SK-N-SH treated with all-trans-retinoic acid at 6 μM for 48 hours (cell line): ENCODE data around the gene PTPRD.

Source experiments
- ATAC-seq: fragments of 200-7000 bp; cut with Tn5 transposase; 3 replicates; pipeline ENCODE4 v1.9.1; 2020; ENCODE audit warnings: mild to moderate bottlenecking, moderate library complexity
- ARNTL ChIP-seq: fragments of 450-650 bp; formaldehyde crosslinking; IDR thresholded peaks from 2 replicates; pipeline ENCODE4 v1.5.0; 2020; ENCODE audit warnings: low read depth, mild to moderate bottlenecking, moderate library complexity, borderline replicate concordance
- BACH2 ChIP-seq: fragments of 250-450 bp; sonication (Bioruptor Pico); IDR thresholded peaks from 2 replicates; pipeline ENCODE4 v1.9.0; 2021; ENCODE audit warnings: mild to moderate bottlenecking, borderline replicate concordance
- CREB5 ChIP-seq: fragments of 250-450 bp; sonication (Bioruptor Pico); IDR thresholded peaks from 2 replicates; pipeline ENCODE4 v1.5.1; 2020; ENCODE audit warnings: low read depth, mild to moderate bottlenecking, moderate library complexity
- CSDC2 ChIP-seq: fragments of 250-450 bp; sonication (Bioruptor Pico); IDR thresholded peaks from 2 replicates; pipeline ENCODE4 v1.5.0; 2020; ENCODE audit warnings: mild to moderate bottlenecking, moderate library complexity
- CSRNP3 ChIP-seq: fragments of 250-450 bp; sonication (Bioruptor Pico); IDR thresholded peaks from 2 replicates; pipeline ENCODE4 v1.5.1; 2021; ENCODE audit warnings: mild to moderate bottlenecking, moderate library complexity
- ESRRG ChIP-seq: fragments of 250-450 bp; sonication (Bioruptor Pico); IDR thresholded peaks from 2 replicates; pipeline ENCODE4 v1.6.1; 2021; ENCODE audit warnings: mild to moderate bottlenecking
- GLIS3 ChIP-seq: fragments of 250-450 bp; sonication (Bioruptor Pico); IDR thresholded peaks from 2 replicates; pipeline ENCODE4 v1.5.0; 2020; ENCODE audit warnings: mild to moderate bottlenecking, moderate library complexity
- ISL1 ChIP-seq: fragments of 250-450 bp; sonication (Bioruptor Pico); IDR thresholded peaks from 2 replicates; pipeline ENCODE4 v2.1.2; 2022; ENCODE audit warnings: mild to moderate bottlenecking, moderate library complexity
- OSR1 ChIP-seq: fragments of 250-450 bp; sonication (Bioruptor Pico); IDR thresholded peaks from 2 replicates; pipeline ENCODE4 v1.8.0; 2022; ENCODE audit warnings: moderate library complexity, mild to moderate bottlenecking, inconsistent platforms
- PPARA ChIP-seq: fragments of 250-450 bp; sonication (Bioruptor Pico); IDR thresholded peaks from 2 replicates; pipeline ENCODE4 v1.5.0; 2020; ENCODE audit warnings: mild to moderate bottlenecking, borderline replicate concordance
- RARB ChIP-seq: fragments of 250-450 bp; sonication (Bioruptor Pico); IDR thresholded peaks from 2 replicates; pipeline ENCODE4 v1.8.0; 2021; ENCODE audit warnings: mild to moderate bottlenecking, moderate library complexity
- SNAI2 ChIP-seq: fragments of 250-450 bp; sonication (Bioruptor Pico); IDR thresholded peaks from 2 replicates; pipeline ENCODE4 v1.5.0; 2020; ENCODE audit warnings: mild to moderate bottlenecking, moderate library complexity
- TCF4 ChIP-seq: fragments of 250-450 bp; sonication (Bioruptor Pico); IDR thresholded peaks from 2 replicates; pipeline ENCODE4 v1.8.0; 2021; ENCODE audit warnings: mild to moderate bottlenecking, moderate library complexity, borderline replicate concordance
- TOX ChIP-seq: fragments of 250-450 bp; sonication (Bioruptor Pico); IDR thresholded peaks from 2 replicates; pipeline ENCODE4 v1.8.0; 2021; ENCODE audit warnings: mild to moderate bottlenecking, moderate library complexity, borderline replicate concordance
- TSHZ2 ChIP-seq: fragments of 250-450 bp; sonication (Bioruptor Pico); IDR thresholded peaks from 2 replicates; pipeline ENCODE4 v1.5.0; 2020; ENCODE audit warnings: mild to moderate bottlenecking, moderate library complexity
- ZC3H10 ChIP-seq: fragments of 250-450 bp; sonication (Bioruptor Pico); IDR thresholded peaks from 2 replicates; pipeline ENCODE4 v1.5.1; 2021; ENCODE audit warnings: mild to moderate bottlenecking, moderate library complexity
- ZFP3 ChIP-seq: fragments of 250-450 bp; sonication (Bioruptor Pico); IDR thresholded peaks from 2 replicates; pipeline ENCODE4 v1.5.0; 2020; ENCODE audit warnings: mild to moderate bottlenecking, moderate library complexity
- ZFP30 ChIP-seq: fragments of 450-650 bp; formaldehyde crosslinking; IDR thresholded peaks from 2 replicates; pipeline ENCODE4 v1.5.0; 2022; ENCODE audit warnings: mild to moderate bottlenecking, moderate library complexity
- ZNF565 ChIP-seq: fragments of 450-650 bp; formaldehyde crosslinking; conservative IDR thresholded peaks from 2 replicates; pipeline ENCODE4 v1.5.0; 2020; ENCODE audit warnings: low read depth, mild to moderate bottlenecking, moderate library complexity
- ZNF70 ChIP-seq: fragments of 450-650 bp; formaldehyde crosslinking; IDR thresholded peaks from 2 replicates; pipeline ENCODE4 v1.5.0; 2020; ENCODE audit warnings: mild to moderate bottlenecking, moderate library complexity
- ZNF8 ChIP-seq: fragments of 450-650 bp; formaldehyde crosslinking; IDR thresholded peaks from 2 replicates; pipeline ENCODE4 v1.5.0; 2020; ENCODE audit warnings: mild to moderate bottlenecking, moderate library complexity
- TF ChIP-seq, protein P1 (sequence below): fragments of 250-450 bp; sonication (Bioruptor Pico); IDR thresholded peaks from 2 replicates; pipeline ENCODE4 v1.8.0; 2020; ENCODE audit warnings: mild to moderate bottlenecking, moderate library complexity, borderline replicate concordance
- TF ChIP-seq, protein P2 (sequence below): fragments of 250-450 bp; sonication (Bioruptor Pico); IDR thresholded peaks from 2 replicates; pipeline ENCODE4 v1.8.0; 2021; ENCODE audit warnings: low read depth, mild to moderate bottlenecking, moderate library complexity, borderline replicate concordance

PTPRD gene

GRCh38 chr9:10228082-10228481 is 384.7 kb downstream of the PTPRD start (continued):
- TF ChIP-seq OSR1 (CRISPR knock-in tag) (no peak), ZFP30 (CRISPR knock-in tag) (no peak), BACH2 (CRISPR knock-in tag) (no peak), RARB (CRISPR knock-in tag) (no peak)
- TF ChIP-seq, protein P1, sequence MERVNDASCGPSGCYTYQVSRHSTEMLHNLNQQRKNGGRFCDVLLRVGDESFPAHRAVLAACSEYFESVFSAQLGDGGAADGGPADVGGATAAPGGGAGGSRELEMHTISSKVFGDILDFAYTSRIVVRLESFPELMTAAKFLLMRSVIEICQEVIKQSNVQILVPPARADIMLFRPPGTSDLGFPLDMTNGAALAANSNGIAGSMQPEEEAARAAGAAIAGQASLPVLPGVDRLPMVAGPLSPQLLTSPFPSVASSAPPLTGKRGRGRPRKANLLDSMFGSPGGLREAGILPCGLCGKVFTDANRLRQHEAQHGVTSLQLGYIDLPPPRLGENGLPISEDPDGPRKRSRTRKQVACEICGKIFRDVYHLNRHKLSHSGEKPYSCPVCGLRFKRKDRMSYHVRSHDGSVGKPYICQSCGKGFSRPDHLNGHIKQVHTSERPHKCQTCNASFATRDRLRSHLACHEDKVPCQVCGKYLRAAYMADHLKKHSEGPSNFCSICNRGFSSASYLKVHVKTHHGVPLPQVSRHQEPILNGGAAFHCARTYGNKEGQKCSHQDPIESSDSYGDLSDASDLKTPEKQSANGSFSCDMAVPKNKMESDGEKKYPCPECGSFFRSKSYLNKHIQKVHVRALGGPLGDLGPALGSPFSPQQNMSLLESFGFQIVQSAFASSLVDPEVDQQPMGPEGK = no peak

GRCh38 chr9:10226996-10227395 is 385.8 kb downstream of the PTPRD start:
- no peak for ATAC-seq
- no peak for TF ChIP-seq TSHZ2 (CRISPR knock-in tag)
- TF ChIP-seq SNAI2 (CRISPR knock-in tag) = no peak
- TF ChIP-seq TCF4 (CRISPR knock-in tag) = no peak
- TF ChIP-seq OSR1 (CRISPR knock-in tag) = no peak
- TF ChIP-seq ZNF565 (CRISPR knock-in tag) = no peak
- TF ChIP-seq CSDC2 (CRISPR knock-in tag) = no peak
- no peak for TF ChIP-seq RARB (CRISPR knock-in tag)
- no peak for TF ChIP-seq ESRRG
- TF ChIP-seq ZNF70 = no peak
- no peak for TF ChIP-seq CSRNP3 (CRISPR knock-in tag)
- no peak for TF ChIP-seq GLIS3 (CRISPR knock-in tag)
- no peak for TF ChIP-seq ZC3H10
- no peak for TF ChIP-seq ISL1
- no peak for TF ChIP-seq PPARA (CRISPR knock-in tag)
- no peak for TF ChIP-seq BACH2 (CRISPR knock-in tag)
- no peak for TF ChIP-seq ZFP30 (CRISPR knock-in tag)

GRCh38 chr9:10212702-10213101 is 400.1 kb downstream of the PTPRD start:
- TF ChIP-seq ZFP3 (CRISPR knock-in tag) (no peak), OSR1 (CRISPR knock-in tag) (no peak), ZNF70 (no peak), TCF4 (CRISPR knock-in tag) (no peak), TOX (no peak), ZFP30 (CRISPR knock-in tag) (no peak), ZNF8 (CRISPR knock-in tag) (no peak), SNAI2 (CRISPR knock-in tag) (no peak), ZC3H10 (no peak), CSDC2 (CRISPR knock-in tag) (no peak), BACH2 (CRISPR knock-in tag) (no peak), GLIS3 (CRISPR knock-in tag) (no peak), PPARA (CRISPR knock-in tag) (no peak)
- TF ChIP-seq, protein P2, sequence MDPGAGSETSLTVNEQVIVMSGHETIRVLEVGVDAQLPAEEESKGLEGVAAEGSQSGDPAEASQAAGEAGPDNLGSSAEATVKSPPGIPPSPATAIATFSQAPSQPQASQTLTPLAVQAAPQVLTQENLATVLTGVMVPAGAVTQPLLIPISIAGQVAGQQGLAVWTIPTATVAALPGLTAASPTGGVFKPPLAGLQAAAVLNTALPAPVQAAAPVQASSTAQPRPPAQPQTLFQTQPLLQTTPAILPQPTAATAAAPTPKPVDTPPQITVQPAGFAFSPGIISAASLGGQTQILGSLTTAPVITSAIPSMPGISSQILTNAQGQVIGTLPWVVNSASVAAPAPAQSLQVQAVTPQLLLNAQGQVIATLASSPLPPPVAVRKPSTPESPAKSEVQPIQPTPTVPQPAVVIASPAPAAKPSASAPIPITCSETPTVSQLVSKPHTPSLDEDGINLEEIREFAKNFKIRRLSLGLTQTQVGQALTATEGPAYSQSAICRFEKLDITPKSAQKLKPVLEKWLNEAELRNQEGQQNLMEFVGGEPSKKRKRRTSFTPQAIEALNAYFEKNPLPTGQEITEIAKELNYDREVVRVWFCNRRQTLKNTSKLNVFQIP (CRISPR knock-in tag) = no peak
- no peak for ATAC-seq

GRCh38 chr9:10208691-10209069 is 404.1 kb downstream of the PTPRD start:
- no peak for ATAC-seq
- TF ChIP-seq RARB (CRISPR knock-in tag) (no peak), GLIS3 (CRISPR knock-in tag) (no peak), ZFP3 (CRISPR knock-in tag) (no peak), ZNF70 (no peak), ARNTL (CRISPR knock-in tag) (no peak), CREB5 (CRISPR knock-in tag) (no peak)
- TF ChIP-seq, protein P2 (CRISPR knock-in tag) = no peak
- TF ChIP-seq, all 23 proteins: peak for 0
